Heart left ventricle (tissue), 16 donors: ENCODE results near the gene ANAPC15. TPM values are rescaled to one million over a fixed set of nuclear protein-coding genes. Genes with fewer than 3 reads are reported as not detected.

Source experiments
- ATAC-seq, 4 donors: fragments of 200-7000 bp; cut with Tn5 transposase; one replicate each; pipeline ENCODE4 v1.9.1; 2020 to 2022; ENCODE audit warnings: moderate library complexity in 4 of 4, mild to moderate bottlenecking in 3 of 4, moderate number of reproducible peaks in 1 of 4
- DNase-seq, 5 donors: peaks; one replicate each; pipeline ENCODE4 v3.0.0-alpha.2; 2020
- H3K27ac ChIP-seq, 12 donors: fragments of 200-600 bp; sonication (generic) in 4 of 12; one replicate each; pipeline versions ENCODE4 v1.5.0 to v1.8.0; 2016 to 2022; ENCODE audit warnings: mild to moderate bottlenecking in 2 of 12
- H3K27me3 ChIP-seq, 9 donors: fragments of 200-600 bp; sonication (generic) in 2 of 9; one replicate each; pipeline versions ENCODE4 v1.5.1 to v1.8.0; 2016 to 2022; ENCODE audit warnings: mild to moderate bottlenecking in 3 of 9
- H3K36me3 ChIP-seq, 9 donors: fragments of 200-600 bp; sonication (generic) in 2 of 9; one replicate each; pipeline versions ENCODE4 v1.5.0 to v1.8.0; 2018 to 2022; ENCODE audit warnings: mild to moderate bottlenecking in 2 of 9
- H3K4me1 ChIP-seq, 12 donors: fragments of 200-600 bp; sonication (generic) in 4 of 12; one replicate each; pipeline versions ENCODE4 v1.5.0 to v1.8.0; 2016 to 2022; ENCODE audit warnings: mild to moderate bottlenecking in 3 of 12
- H3K4me3 ChIP-seq, 12 donors: fragments of 200-600 bp; sonication (generic) in 4 of 12; one replicate each; pipeline versions ENCODE4 v1.5.0 to v1.8.0; 2017 to 2022; ENCODE audit warnings: mild to moderate bottlenecking in 9 of 12, moderate library complexity in 4 of 12
- H3K9me3 ChIP-seq, 12 donors: fragments of 200-600 bp; sonication (generic) in 4 of 12; one replicate each; pipeline versions ENCODE4 v1.5.0 to v1.8.0; 2016 to 2022; ENCODE audit warnings: mild to moderate bottlenecking in 1 of 12
- POLR2A ChIP-seq, 2 donors: fragments of 450-650 bp; IDR thresholded peaks; one replicate each; pipeline ENCODE4 v1.6.1; 2017; ENCODE audit warnings: antibody characterized with exemption in 2 of 2, mild to moderate bottlenecking in 2 of 2, moderate library complexity in 2 of 2
- WGBS, 4 donors: extraction: QIAGEN DNeasy Blood & Tissue Kit in 2 of 4; methylation state at CpG; one replicate each; pipeline versions ENCODE4 v1.1.5 to v1.1.7; 2013 to 2018; 5-methylcytosine and 5-hydroxymethylcytosine counted together
- intact Hi-C, 10 donors: fragments of 100-400 bp; cut with DNase I; formaldehyde crosslinking; loops; one replicate each; pipeline versions ENCODE4 v1.11.1 to v1.14.2; 2022
- long read RNA-seq, 3 donors: library from polyadenylated mRNA; unstranded; transcript quantifications; one replicate each; pipeline ENCODE4 v2.0.0, GENCODE V29; 2020 to 2021
- polyA plus RNA-seq, 2 donors: library from polyadenylated mRNA; stranded (reverse); fragments of 200-250 nt; gene quantifications; one replicate each; pipeline ENCODE4 v1.2.3, GENCODE V29; 2013
- total RNA-seq, 9 donors: library from RNA; depleted of rRNA in 2 of 9; stranded (reverse); fragments of >200 nt in 2 of 9; fragmentation: NEBNext Ultra II Directional in 3 of 9; extraction: Animal tissue kit (Norgen Biotek cat#: 25700) in 3 of 9; gene quantifications; one replicate each; pipeline versions ENCODE4 v1.1.0 to v1.2.4, GENCODE V29; 2016 to 2023
- TF ChIP-seq, protein P1 (sequence below), 12 donors: fragments of 200-600 bp; sonication (generic) in 4 of 12; IDR thresholded peaks; one replicate each; pipeline versions ENCODE4 v1.5.0 to v1.8.0; 2018 to 2022; ENCODE audit warnings: antibody characterized with exemption in 12 of 12, mild to moderate bottlenecking in 5 of 12
- donor health status: ischemic (EF 13 %, LVEDD 7.1; RV severe dilation, severe dysfunction).
- donor health status: healthy with polysubstance abuse.
- donor health status: DM: no; HTN: yes; CAD: no.
- donor health status: DM: no; HTN: no; CAD: no.
- donor health status: ischemic (EF 25% LVEDD 6.9; RV normal size, moderate dysfunction).
- donor health status: ischemic (EF 25% LVEDD 5.7; RV mildly dilated, moderate dysfunction).
- donor health status: healthy.
- donor health status: DM: yes; HTN: yes; CAD: no.
- donor health status: ischemic (EF 35%, LVEDD 5.7; RV mildly dilated, moderate dysfunction).
- donor health status: nonischemic (EF 11% LVEDD 7.7; RV severe dilation, severe dysfunction).
- donor health status: DM: yes; HTN: yes; CAD: no.
- donor health status: PGD.
- donor health status: ischemic (EF 29% LVEDD 5.4; RV normal size, mild dysfunction).
- donor health status: nonischemic (EF 23%, LVEDD 6.1; RV moderate dilation, normal function).

ANAPC15 gene
- total RNA-seq (10 to 100 TPM; 35.6 to 48.7 (median 40.1) TPM), polyA plus RNA-seq (10 to 100 TPM; 37.4 to 82.7 TPM)
- long read RNA-seq, donor 1, transcript ANAPC15-201 (6 exons, 886 nt): major isoform, 15 of 33 reads
- long read RNA-seq, donor 1, transcript ANAPC15-208 (6 exons, 867 nt): minor isoform, 12 of 33 reads
- long read RNA-seq, donor 1, partial matches to known transcripts: 3 of 33 reads
- long read RNA-seq, donor 1, other reads (novel, unspliced or antisense): 1 of 33 reads
- long read RNA-seq, donor 2, transcript ANAPC15-208 (6 exons, 867 nt): minor isoform, 12 of 40 reads
- long read RNA-seq, donor 2, transcript ANAPC15-201 (6 exons, 886 nt): major isoform, 16 of 40 reads
- long read RNA-seq, donor 2, partial matches to known transcripts: 2 of 40 reads
- long read RNA-seq, donor 2, other reads (novel, unspliced or antisense): 4 of 40 reads
- long read RNA-seq, donor 3, transcript ANAPC15-208 (6 exons, 867 nt): minor isoform, 6 of 27 reads
- long read RNA-seq, donor 3, transcript ANAPC15-217 (5 exons, 704 nt): minor isoform, 6 of 27 reads
- long read RNA-seq, donor 3, transcript ANAPC15-201 (6 exons, 886 nt): major isoform, 9 of 27 reads
- long read RNA-seq, donor 3, partial matches to known transcripts: 3 of 27 reads
- long read RNA-seq, donor 3, other reads (novel, unspliced or antisense): 2 of 27 reads

DNA sequence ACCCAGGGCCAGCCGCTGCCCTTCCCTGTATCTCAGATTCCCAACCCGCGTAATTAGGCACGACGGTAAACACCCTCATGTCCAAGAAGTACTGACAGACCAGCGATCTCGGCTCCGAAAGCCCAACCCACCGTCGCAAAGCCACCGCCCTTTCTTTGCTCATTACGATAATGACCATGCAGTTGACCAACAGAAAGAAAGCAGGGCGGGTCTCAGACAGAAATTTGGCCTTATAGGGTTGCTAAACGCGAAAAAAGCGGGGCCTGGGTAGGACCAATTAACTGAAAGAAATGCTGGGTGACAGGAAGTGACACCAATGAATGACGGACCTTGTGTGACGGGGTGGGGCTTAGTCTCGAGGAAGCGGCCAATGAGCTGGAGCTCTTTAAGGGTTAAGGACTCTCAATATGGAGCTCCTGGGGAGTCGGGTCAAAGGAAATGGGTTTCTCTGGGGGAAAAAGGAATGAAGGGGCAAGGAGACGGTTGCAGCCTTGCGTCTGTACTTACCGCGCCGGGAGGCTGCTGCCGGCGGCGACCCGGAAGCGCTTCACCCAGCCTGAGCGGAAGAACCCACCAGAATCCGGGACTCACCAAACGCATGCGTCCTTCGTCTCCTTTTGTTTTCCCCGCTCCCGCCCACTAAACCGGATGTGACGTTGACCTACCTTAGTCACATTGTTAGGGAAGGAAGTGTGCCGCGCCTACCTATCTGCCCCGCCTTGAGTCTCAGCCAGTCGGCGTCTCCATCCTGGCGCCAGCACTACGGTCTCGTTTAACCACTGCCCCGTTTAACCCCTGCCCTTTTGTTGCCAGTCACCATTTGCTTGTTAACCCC lies at the start of gene ANAPC15:
TSS of gene ANAPC15 (minus strand) at position 553 of the 835 bp plus-strand sequence. CDS start 1,419 bp downstream, outside the sequence.
- DNase-seq (peak; percentile 97 to 99 (median 99)), ATAC-seq (peak; percentile 94 to 96 (median 95))
- Histone ChIP-seq H3K27ac (peak within 1 kb of the TSS; percentile 91 to 100 (median 98)), H3K27me3 (no peaks in the 10 kb centered on the region), H3K36me3 (peaks cover 0 to 13% (median 0%) of the 10 kb centered on the region in 9 donors), H3K9me3 (no peaks in the 10 kb centered on the region), H3K4me1 (peaks cover 0 to 19% (median 11%) of the 10 kb centered on the region in 12 donors), H3K4me3 (peak within 1 kb of the TSS; percentile 47 to 78 (median 70))
- intact Hi-C loops: loop anchor here in 7 of 10 donors (1.0 to 10.0 kb wide), 8 partner anchors 9 to 322 kb away; partner anchors contain the start of genes LAMTOR1 (in 4 of the 7), LRRC51 (in 3 of the 7), NUMA1 (in 3 of the 7) and CLPB (in 1 of the 7)
- TF ChIP-seq, protein P1, sequence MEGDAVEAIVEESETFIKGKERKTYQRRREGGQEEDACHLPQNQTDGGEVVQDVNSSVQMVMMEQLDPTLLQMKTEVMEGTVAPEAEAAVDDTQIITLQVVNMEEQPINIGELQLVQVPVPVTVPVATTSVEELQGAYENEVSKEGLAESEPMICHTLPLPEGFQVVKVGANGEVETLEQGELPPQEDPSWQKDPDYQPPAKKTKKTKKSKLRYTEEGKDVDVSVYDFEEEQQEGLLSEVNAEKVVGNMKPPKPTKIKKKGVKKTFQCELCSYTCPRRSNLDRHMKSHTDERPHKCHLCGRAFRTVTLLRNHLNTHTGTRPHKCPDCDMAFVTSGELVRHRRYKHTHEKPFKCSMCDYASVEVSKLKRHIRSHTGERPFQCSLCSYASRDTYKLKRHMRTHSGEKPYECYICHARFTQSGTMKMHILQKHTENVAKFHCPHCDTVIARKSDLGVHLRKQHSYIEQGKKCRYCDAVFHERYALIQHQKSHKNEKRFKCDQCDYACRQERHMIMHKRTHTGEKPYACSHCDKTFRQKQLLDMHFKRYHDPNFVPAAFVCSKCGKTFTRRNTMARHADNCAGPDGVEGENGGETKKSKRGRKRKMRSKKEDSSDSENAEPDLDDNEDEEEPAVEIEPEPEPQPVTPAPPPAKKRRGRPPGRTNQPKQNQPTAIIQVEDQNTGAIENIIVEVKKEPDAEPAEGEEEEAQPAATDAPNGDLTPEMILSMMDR (IDR thresholded peaks at IDR 0.05): peak in 1 of 12 donors; percentile 16
- peak; percentile 87 to 98 for TF ChIP-seq POLR2A (IDR thresholded peaks at IDR 0.05)
- 0 to 1% (median 0%) methylated on average over 49 of the region's 49 CpGs for WGBS, 4 donors

DNA sequence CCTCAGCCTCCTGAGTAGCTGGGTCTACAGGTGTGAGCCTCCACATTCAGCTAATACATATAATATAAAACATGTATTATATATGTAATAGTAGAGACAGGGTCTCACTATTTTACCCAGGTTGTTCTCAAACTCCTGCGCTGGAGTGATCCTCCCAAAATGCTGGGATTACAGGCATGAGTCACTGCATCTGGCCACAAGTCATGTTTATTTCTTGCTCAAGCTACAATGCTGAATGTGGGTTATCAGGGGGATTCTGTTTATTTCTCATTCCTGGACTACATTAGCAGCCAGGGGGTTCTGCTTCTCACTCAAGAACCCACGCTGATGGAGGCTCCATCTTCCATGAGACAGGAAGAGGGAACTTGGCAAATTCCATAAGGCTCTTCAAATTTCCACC lies 47.8 kb upstream of the ANAPC15 start:
- ATAC-seq: no peak
- Histone ChIP-seq H3K4me1 (no peaks in the 10 kb centered on the region), H3K9me3 (no peaks in the 10 kb centered on the region), H3K27me3 (peaks cover 0 to 20% (median 0%) of the 10 kb centered on the region in 9 donors), H3K4me3 (no peak overlapping the region), H3K36me3 (no peaks in the 10 kb centered on the region), H3K27ac (no peak overlapping the region)
- no peak for DNase-seq
- intact Hi-C loops: no loop called here
- TF ChIP-seq POLR2A (IDR thresholded peaks at IDR 0.05): no peak
- TF ChIP-seq, protein P1 (IDR thresholded peaks at IDR 0.05): no peak
- WGBS, 4 donors: 68 to 85% (median 76%) methylated on average over 2 of the region's 2 CpGs

GRCh38 chr11:72157131-72157530 lies 44.6 kb upstream of the ANAPC15 start:
- intact Hi-C loops: no loop called here

More at GRCh38 chr11:72157131-72157530, 44.6 kb upstream of the ANAPC15 start:
- H3K27ac ChIP-seq: no peak overlapping the region
- no peak for TF ChIP-seq POLR2A (IDR thresholded peaks at IDR 0.05)
- TF ChIP-seq, protein P1 (IDR thresholded peaks at IDR 0.05): no peak
- no peaks in the 10 kb centered on the region for H3K4me1 ChIP-seq
- DNase-seq (no peak), ATAC-seq (no peak)
- H3K36me3 ChIP-seq: no peaks in the 10 kb centered on the region
- 76 to 81% (median 77%) methylated on average over 4 of the region's 4 CpGs for WGBS, 4 donors
- H3K4me3 ChIP-seq: no peak overlapping the region
- peaks cover 0 to 17% (median 0%) of the 10 kb centered on the region in 9 donors for H3K27me3 ChIP-seq
- H3K9me3 ChIP-seq: no peaks in the 10 kb centered on the region
